ENCODE data around the gene PDZRN3. TPM values are rescaled to one million over a fixed set of nuclear protein-coding genes. Genes with fewer than 3 reads are reported as not detected.

Gene PDZRN3
- total and polyA plus RNA-seq, 2 donors (not counting 3 experiments of a cell fraction or from before 2014, with no cell fraction given) = not detected

- no peaks in the 10 kb centered on the region for H3K36me3 ChIP-seq (ENCODE audit: control insufficient read depth in 2 of 2, extremely low read depth in 1 of 2, insufficient read depth in 2 of 2, low read length in 2 of 2)
- H3K79me2 ChIP-seq (ENCODE audit: control insufficient read depth, insufficient read depth, low read length) = no peaks in the 10 kb centered on the region
- no peak overlapping the region for H3K27ac ChIP-seq (ENCODE audit: insufficient read depth, low read depth, low read length)
- H3K9me1 ChIP-seq (replicated peaks; ENCODE audit: control insufficient read depth, extremely low read depth, insufficient read depth, low read length) = no peaks in the 10 kb centered on the region
- no peaks in the 10 kb centered on the region for H3K9me3 ChIP-seq (replicated peaks; ENCODE audit: control insufficient read depth, insufficient read depth, low read length)
- H3K4me1 ChIP-seq (ENCODE audit: control insufficient read depth, extremely low read depth, insufficient read depth, low read length) = no peaks in the 10 kb centered on the region
- no peak overlapping the region for H2AFZ ChIP-seq (ENCODE audit: low read depth, low read length)
- BruUV-seq (replicated peaks) = no TSS peak
- ChIA-PET CTCF (no interaction called here), POLR2A (no interaction called here)
- no peak for TF ChIP-seq FOS (IDR thresholded peaks at IDR 0.05; ENCODE audit: borderline replicate concordance, insufficient read depth, low read length)
- no peak for TF ChIP-seq POLR2AphosphoS5 (IDR thresholded peaks at IDR 0.05; ENCODE audit: insufficient read depth, low read depth, low read length)
- TF ChIP-seq MAX (IDR thresholded peaks at IDR 0.05; ENCODE audit: insufficient read depth, insufficient read length) = no peak
- no peak for TF ChIP-seq EZH2 (IDR thresholded peaks at IDR 0.05; ENCODE audit: borderline replicate concordance, low read depth, low read length, severe bottlenecking)
- TF ChIP-seq MYC (IDR thresholded peaks at IDR 0.05; ENCODE audit: low read depth, low read length) = no peak
- TF ChIP-seq GATA2 (IDR thresholded peaks at IDR 0.05; ENCODE audit: insufficient read depth, insufficient read length, low read depth, low read length) = no peak
- no peak for TF ChIP-seq JUN (IDR thresholded peaks at IDR 0.05; ENCODE audit: borderline replicate concordance, insufficient read depth, insufficient read length, low read depth)
- no peak for TF ChIP-seq POLR2A (IDR thresholded peaks at IDR 0.05; ENCODE audit: low read depth, low read length)
- TF ChIP-seq, protein P1, sequence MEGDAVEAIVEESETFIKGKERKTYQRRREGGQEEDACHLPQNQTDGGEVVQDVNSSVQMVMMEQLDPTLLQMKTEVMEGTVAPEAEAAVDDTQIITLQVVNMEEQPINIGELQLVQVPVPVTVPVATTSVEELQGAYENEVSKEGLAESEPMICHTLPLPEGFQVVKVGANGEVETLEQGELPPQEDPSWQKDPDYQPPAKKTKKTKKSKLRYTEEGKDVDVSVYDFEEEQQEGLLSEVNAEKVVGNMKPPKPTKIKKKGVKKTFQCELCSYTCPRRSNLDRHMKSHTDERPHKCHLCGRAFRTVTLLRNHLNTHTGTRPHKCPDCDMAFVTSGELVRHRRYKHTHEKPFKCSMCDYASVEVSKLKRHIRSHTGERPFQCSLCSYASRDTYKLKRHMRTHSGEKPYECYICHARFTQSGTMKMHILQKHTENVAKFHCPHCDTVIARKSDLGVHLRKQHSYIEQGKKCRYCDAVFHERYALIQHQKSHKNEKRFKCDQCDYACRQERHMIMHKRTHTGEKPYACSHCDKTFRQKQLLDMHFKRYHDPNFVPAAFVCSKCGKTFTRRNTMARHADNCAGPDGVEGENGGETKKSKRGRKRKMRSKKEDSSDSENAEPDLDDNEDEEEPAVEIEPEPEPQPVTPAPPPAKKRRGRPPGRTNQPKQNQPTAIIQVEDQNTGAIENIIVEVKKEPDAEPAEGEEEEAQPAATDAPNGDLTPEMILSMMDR (IDR thresholded peaks at IDR 0.05; ENCODE audit: extremely low read depth in 1 of 2, insufficient read depth in 1 of 2, low read depth in 1 of 2, low read length in 2 of 2) = no peak
- H3K9ac ChIP-seq (replicated peaks; ENCODE audit: extremely low read depth, insufficient read depth, low read length) = no peak overlapping the region
- no peak overlapping the region for H3K4me3 ChIP-seq (replicated peaks in 1 of 3; ENCODE audit: insufficient read depth in 1 of 3, low read depth in 1 of 3, low read length in 3 of 3)
- H3K27me3 ChIP-seq (ENCODE audit: control insufficient read depth in 2 of 2, insufficient read depth in 2 of 2, low read length in 2 of 2) = no peaks in the 10 kb centered on the region
- intact Hi-C loops (cut with micrococcal nuclease) = no loop called here
- FAIRE-seq (no peak), DNase-seq (ENCODE audit: low read depth, low spot score) (no peak)
- H3K4me2 ChIP-seq (ENCODE audit: insufficient read depth, low read length) = no peak overlapping the region
- dilution Hi-C loops (cut with MboI; ENCODE audit: extremely low pct_ligation_motif_present, low sequenced_read_pairs) = no loop called here
- H4K20me1 ChIP-seq (replicated peaks; ENCODE audit: control insufficient read depth, extremely low read depth, insufficient read depth, low read length) = no peaks in the 10 kb centered on the region
Observed at GRCh38 chr3:73426606-73427005, 198.1 kb downstream of the PDZRN3 start.
